H1 (cell line): ENCODE results near the gene SEMA6A. TPM values are rescaled to one million over a fixed set of nuclear protein-coding genes. Genes with fewer than 3 reads are reported as not detected.

Experiments
- CTCF ChIA-PET: fragments of 300-600 bp; sonication (Branson Sonifier 250); formaldehyde crosslinking; loops from one replicate; lab custom pipeline; 2021; ENCODE audit not compliant: partially characterized antibody; lab: Charles Lee
- POLR2A ChIA-PET: fragments of 300-600 bp; sonication (Branson Sonifier 250); formaldehyde crosslinking; loops from one replicate; lab custom pipeline; 2021; ENCODE audit warnings: inconsistent platforms; ENCODE audit not compliant: partially characterized antibody; lab: Charles Lee
- DNase-seq, 2 experiments: peaks; one replicate each; pipeline versions ENCODE4 v3.0.0 to v3.0.0-alpha.2; 2010 to 2022; ENCODE audit warnings: low spot score in 2 of 2, low read depth in 1 of 2, mixed read lengths in 1 of 2
- FAIRE-seq: peaks from 2 replicates; lab custom pipeline; 2011; peaks lifted over from hg19 to GRCh38; lab: Jason Lieb, UNC
- H2AFZ ChIP-seq: 2 replicates; pipeline ENCODE4 v1.8.1; 2012; ENCODE audit warnings: low read length, inconsistent platforms
- H2AK5ac ChIP-seq: 2 replicates; pipeline ENCODE4 v1.6.1; 2013; ENCODE audit warnings: low read depth, low read length
- H2BK120ac ChIP-seq: replicated peaks from 2 replicates; pipeline ENCODE3; 2013; ENCODE audit warnings: low read depth, low read length, inconsistent platforms
- H2BK12ac ChIP-seq: 2 replicates; pipeline ENCODE4 v1.6.1; 2013; ENCODE audit warnings: low read depth, low read length
- H2BK15ac ChIP-seq: 2 replicates; pipeline ENCODE4 v1.6.1; 2013; ENCODE audit warnings: low read length
- H2BK20ac ChIP-seq: 2 replicates; pipeline ENCODE4 v1.6.1; 2013; ENCODE audit warnings: low read length
- H2BK5ac ChIP-seq: 2 replicates; pipeline ENCODE4 v1.6.1; 2013; ENCODE audit warnings: low read depth, low read length
- H3K14ac ChIP-seq: 2 replicates; pipeline ENCODE4 v1.6.1; 2013; ENCODE audit warnings: inconsistent platforms; ENCODE audit not compliant: insufficient read length
- H3K18ac ChIP-seq: 2 replicates; pipeline ENCODE4 v1.6.1; 2013; ENCODE audit warnings: low read length; ENCODE audit errors: extremely low read depth
- H3K23ac ChIP-seq: 2 replicates; pipeline ENCODE4 v1.6.1; 2013; ENCODE audit warnings: inconsistent platforms; ENCODE audit not compliant: insufficient read length
- H3K23me2 ChIP-seq: 2 replicates; pipeline ENCODE4 v1.6.1; 2013; ENCODE audit warnings: low read depth, low read length
- H3K27ac ChIP-seq: 2 replicates; pipeline ENCODE4 v1.6.1; 2011; ENCODE audit warnings: low read depth, low read length, inconsistent platforms
- H3K27me3 ChIP-seq, 4 experiments: replicated peaks in 1 of 4; 1 replicate in 1 of 4; 2 replicates in 3 of 4; pipeline versions ENCODE4 v1.6.1 to v1.8.1; 2011 to 2013; ENCODE audit warnings: low read length in 3 of 4, mild to moderate bottlenecking in 3 of 4, inconsistent platforms in 2 of 4, mixed read lengths in 2 of 4, moderate library complexity in 1 of 4; ENCODE audit not compliant: control insufficient read depth in 3 of 4, insufficient read depth in 3 of 4; ENCODE audit errors: extremely low read depth in 1 of 4
- H3K36me3 ChIP-seq, 4 experiments: 2 replicates each; pipeline versions ENCODE4 v1.6.1 to v1.8.1; 2011 to 2013; ENCODE audit warnings: mild to moderate bottlenecking in 4 of 4, low read length in 3 of 4, moderate library complexity in 2 of 4, control low read depth in 1 of 4, inconsistent platforms in 1 of 4; ENCODE audit not compliant: insufficient read depth in 4 of 4, control insufficient read depth in 2 of 4
- H3K4ac ChIP-seq: replicated peaks from 2 replicates; pipeline ENCODE3; 2013; ENCODE audit warnings: low read length, low read depth, mixed read lengths, inconsistent platforms; ENCODE audit not compliant: insufficient read length
- H3K4me1 ChIP-seq, 4 experiments: replicated peaks in 1 of 4; 1 replicate in 1 of 4; 2 replicates in 3 of 4; pipeline versions ENCODE4 v1.6.1 to v1.8.1; 2011 to 2013; ENCODE audit warnings: low read length in 3 of 4, inconsistent platforms in 2 of 4, mixed read lengths in 1 of 4; ENCODE audit not compliant: insufficient read depth in 4 of 4, control insufficient read depth in 3 of 4
- H3K4me2 ChIP-seq, 2 experiments: 2 replicates each; pipeline versions ENCODE4 v1.6.1 to v1.8.1; 2011 to 2013; ENCODE audit warnings: low read depth in 2 of 2, low read length in 2 of 2, control low read depth in 1 of 2, inconsistent platforms in 1 of 2, mild to moderate bottlenecking in 1 of 2; ENCODE audit not compliant: insufficient read depth in 1 of 2
- H3K4me3 ChIP-seq, 4 experiments: fragments of 200-600, 300-600 bp in 1 of 4; sonication (generic), shearing (Covaris generic), sonication (Bioruptor Twin) in 1 of 4; 2 replicates each; pipeline versions ENCODE4 v1.5.1 to v1.8.1; 2011 to 2016; ENCODE audit warnings: low read length in 4 of 4, low read depth in 3 of 4, control low read depth in 2 of 4, inconsistent platforms in 2 of 4, mild to moderate bottlenecking in 2 of 4, mixed read lengths in 1 of 4, moderate library complexity in 1 of 4; ENCODE audit not compliant: insufficient read depth in 2 of 4; ENCODE audit errors: extremely low read depth in 1 of 4
- H3K56ac ChIP-seq: replicated peaks from 2 replicates; pipeline ENCODE3; 2013; ENCODE audit warnings: low read depth, mild to moderate bottlenecking, mixed read lengths, low read length, inconsistent platforms; ENCODE audit not compliant: insufficient read length
- H3K79me1 ChIP-seq: 2 replicates; pipeline ENCODE4 v1.6.1; 2013; ENCODE audit warnings: low read depth, low read length, control low read depth
- H3K79me2 ChIP-seq, 2 experiments: 2 replicates each; pipeline versions ENCODE4 v1.6.1 to v1.8.1; 2012 to 2013; ENCODE audit warnings: low read length in 2 of 2, mild to moderate bottlenecking in 2 of 2, inconsistent platforms in 1 of 2; ENCODE audit not compliant: insufficient read depth in 2 of 2, control insufficient read depth in 1 of 2
- H3K9ac ChIP-seq, 4 experiments: replicated peaks in 1 of 4; 1 replicate in 1 of 4; 2 replicates in 3 of 4; pipeline versions ENCODE4 v1.6.1 to v1.8.1; 2011 to 2013; ENCODE audit warnings: low read depth in 3 of 4, low read length in 3 of 4, control low read depth in 2 of 4, mild to moderate bottlenecking in 2 of 4, moderate library complexity in 2 of 4, inconsistent platforms in 1 of 4; ENCODE audit errors: extremely low read depth in 1 of 4
- H3K9me3 ChIP-seq, 2 experiments: 2 replicates each; pipeline versions ENCODE4 v1.6.1 to v1.8.1; 2012 to 2013; ENCODE audit warnings: mild to moderate bottlenecking in 2 of 2, moderate library complexity in 2 of 2, control low read depth in 1 of 2, inconsistent platforms in 1 of 2, low read depth in 1 of 2, low read length in 1 of 2, mixed read lengths in 1 of 2; ENCODE audit not compliant: insufficient read depth in 2 of 2
- H4K20me1 ChIP-seq, 2 experiments: replicated peaks in 1 of 2; 2 replicates each; pipeline versions ENCODE3 to v1.8.1; 2011 to 2013; ENCODE audit warnings: inconsistent platforms in 2 of 2, low read length in 2 of 2, mild to moderate bottlenecking in 1 of 2; ENCODE audit not compliant: insufficient read depth in 2 of 2, control insufficient read depth in 1 of 2
- H4K5ac ChIP-seq: 2 replicates; pipeline ENCODE4 v1.6.1; 2013; ENCODE audit warnings: low read length, low read depth, mixed read lengths, inconsistent platforms; ENCODE audit not compliant: insufficient read length
- H4K8ac ChIP-seq: 2 replicates; pipeline ENCODE4 v1.8.0; 2013; ENCODE audit warnings: mild to moderate bottlenecking, moderate library complexity, low read length, inconsistent platforms; ENCODE audit not compliant: insufficient read depth; ENCODE audit errors: extremely low read depth
- H4K91ac ChIP-seq: replicated peaks from 2 replicates; pipeline ENCODE3; 2013; ENCODE audit warnings: low read length, mixed read lengths, inconsistent platforms; ENCODE audit not compliant: insufficient read length
- FOSL1 ChIP-seq: IDR thresholded peaks from 2 replicates; pipeline ENCODE4 v1.6.1; 2011; ENCODE audit warnings: mild to moderate bottlenecking, low read depth, low read length, moderate library complexity; ENCODE audit not compliant: insufficient read depth
- MAX ChIP-seq: IDR thresholded peaks from 2 replicates; pipeline ENCODE4 v1.6.1; 2012; ENCODE audit warnings: inconsistent platforms
- WGBS, 2 experiments: shearing (Covaris generic) in 1 of 2; methylation state at CpG; one replicate each; pipeline versions ENCODE4 v1.1.6 to v1.1.7; 2013 to 2015; ENCODE audit warnings: low lambda C conversion rate in 2 of 2, mixed read lengths in 2 of 2, inconsistent platforms in 1 of 2, low coverage in 1 of 2, missing lambda C conversion rate in 1 of 2; ENCODE audit not compliant: insufficient replicate concordance in 2 of 2, insufficient coverage in 1 of 2, insufficient read length in 1 of 2; ENCODE audit errors: extremely low coverage in 1 of 2, missing lambda C conversion rate in 1 of 2; 5-methylcytosine and 5-hydroxymethylcytosine counted together
- polyA plus RNA-seq, 7 experiments: library from polyadenylated mRNA; depleted of rRNA in 3 of 7; stranded (reverse) in 5 of 7; unstranded in 2 of 7; fragments of >200 nt in 5 of 7; fragments of 200-250 nt in 2 of 7; gene quantifications; 1 replicate in 5 of 7; 2 replicates in 1 of 7; 4 replicates in 1 of 7; pipeline versions ENCODE4 v1.2.1 to v1.2.3, GENCODE V29; 2011 to 2013; ENCODE audit warnings: missing spikeins in 2 of 7, mixed read lengths in 2 of 7
- total RNA-seq: library from RNA; stranded (reverse); fragmentation: NEBNext Ultra II Directional; extraction: Animal tissue kit (Norgen Biotek cat#: 25700); gene quantifications from 2 replicates; pipeline ENCODE4 v1.2.1, GENCODE V29; 2021

The SEMA6A gene
- total and polyA plus RNA-seq, 2 of the 8 experiments (the other 6 are each of a cell fraction or from before 2014, with no cell fraction given) = 78.3 to 277 TPM

GRCh38 chr5:116518423-116518822, 56.2 kb downstream of the SEMA6A start:
- Histone ChIP-seq H2BK120ac (peak overlapping the region; percentile 34), H3K79me1 (peaks cover 14% of the 10 kb centered on the region), H3K23ac (no peak overlapping the region), H3K56ac (no peak overlapping the region), H3K9me3 (no peaks in the 10 kb centered on the region), H4K5ac (peak overlapping the region; percentile 28), H4K8ac (no peak overlapping the region), H2AK5ac (no peak overlapping the region), H2AFZ (no peak overlapping the region), H3K18ac (no peak overlapping the region), H4K91ac (no peak overlapping the region), H4K20me1 (peaks cover 36 to 45% of the 10 kb centered on the region in 2 experiments), H3K79me2 (peaks cover 78 to 100% of the 10 kb centered on the region in 2 experiments), H2BK15ac (no peak overlapping the region)
- ChIA-PET POLR2A (no interaction called here), CTCF (interaction anchor here (0.8 kb wide), 1 partner anchor 8 kb away, joined by 4 read pairs; no protein-coding TSS in a partner anchor)
- TF ChIP-seq FOSL1 = no peak
- 0 out of 2 replicates have a peak, but pooled peaks have one; percentile 9 for TF ChIP-seq MAX
- TF ChIP-seq, all 59 proteins: peak for 1
- no peak for FAIRE-seq
- Histone ChIP-seq H3K4me1 (peaks cover 1 to 15% (median 10%) of the 10 kb centered on the region in 4 experiments), H3K4me3 (no peak overlapping the region), H2BK5ac (0 out of 2 replicates have a peak overlapping the region, but pooled peaks have one; percentile 7), H3K36me3 (no peaks in the 10 kb centered on the region; a peak in 1 of 8 replicates), H3K4me2 (peak overlapping the region in 1 of 2 experiments; percentile 16; a peak in 3 of 4 replicates), H3K9ac (no peak overlapping the region), H3K14ac (no peak overlapping the region), H3K27ac (0 out of 2 replicates have a peak overlapping the region, but pooled peaks have one; percentile 2), H2BK12ac (no peak overlapping the region), H3K4ac (no peak overlapping the region), H2BK20ac (no peak overlapping the region), H3K23me2 (no peaks in the 10 kb centered on the region), H3K27me3 (peaks cover 0 to 2% (median 0%) of the 10 kb centered on the region in 4 experiments; a peak in 1 of 7 replicates)
- DNase-seq = no peak
- WGBS, 2 experiments = 69% methylated on average over 3 of the region's 3 CpGs; no CpG with 5 or more reads in 1 of the 2 experiments
